Large intestine (tissue), 3 donors: ENCODE data around the gene CPT1B. TPM values are rescaled to one million over a fixed set of nuclear protein-coding genes. Genes with fewer than 3 reads are reported as not detected.
"Not testable (repeated sequence)": the region's sequence is repeated elsewhere in the genome, so short reads cannot be mapped to it uniquely, and the experiment has no call there.

Source experiments
- DNase-seq, 2 donors: peaks; one replicate each; pipeline versions ENCODE4 v3.0.0 to v3.0.0-alpha.2; 2013
- H3K27ac ChIP-seq: one replicate; pipeline ENCODE4 v1.5.1; 2013; ENCODE audit warnings: low read length
- H3K27me3 ChIP-seq: 2 replicates; pipeline ENCODE4 v1.6.1; 2013; ENCODE audit warnings: low read length; ENCODE audit not compliant: control insufficient read depth, insufficient read depth
- H3K36me3 ChIP-seq: 2 replicates; pipeline ENCODE4 v1.6.1; 2013; ENCODE audit warnings: low read length; ENCODE audit not compliant: control insufficient read depth, insufficient read depth
- H3K4me1 ChIP-seq: one replicate; pipeline ENCODE4 v1.6.1; 2013; ENCODE audit warnings: low read length; ENCODE audit not compliant: control insufficient read depth, insufficient read depth
- H3K4me3 ChIP-seq: one replicate; pipeline ENCODE4 v1.5.1; 2013; ENCODE audit warnings: low read length
- H3K9me3 ChIP-seq: one replicate; pipeline ENCODE4 v1.6.1; 2013; ENCODE audit warnings: mild to moderate bottlenecking, low read depth, low read length, moderate library complexity; ENCODE audit not compliant: control insufficient read depth
- WGBS: methylation state at CpG from one replicate; pipeline ENCODE4 v1.1.5; 2013; ENCODE audit warnings: low lambda C conversion rate; ENCODE audit not compliant: insufficient coverage; 5-methylcytosine and 5-hydroxymethylcytosine counted together
- polyA plus RNA-seq: library from polyadenylated mRNA; unstranded; fragments of 120-200 nt; gene quantifications from one replicate; pipeline ENCODE4 v1.2.1, GENCODE V29; 2013

CPT1B gene
- polyA plus RNA-seq, 1 donor: 19.8 TPM

DNA sequence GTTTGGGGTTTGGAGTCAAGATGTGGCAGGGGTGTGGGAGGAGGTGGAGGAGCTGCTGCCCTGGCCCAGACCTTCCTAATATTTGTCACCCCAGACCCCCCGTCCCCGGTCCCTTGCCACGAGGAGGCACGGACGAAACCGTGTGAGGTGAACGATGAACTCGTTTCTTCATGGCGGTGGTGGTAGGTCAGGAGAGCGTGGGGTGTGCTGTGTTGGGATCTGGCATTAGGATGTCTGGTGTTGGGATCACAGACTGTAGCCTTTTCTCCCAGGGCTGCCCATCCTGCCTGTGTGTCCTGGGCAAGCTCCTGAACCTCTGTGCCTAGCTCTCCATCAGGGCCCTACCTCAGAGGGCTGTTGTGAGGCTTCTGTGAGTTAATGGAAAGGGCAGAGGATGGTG is 30.8 kb upstream of the CPT1B start:
- Histone ChIP-seq H3K9me3 (no peaks in the 10 kb centered on the region), H3K27me3 (peaks cover 49% of the 10 kb centered on the region), H3K4me3 (no peak overlapping the region), H3K27ac (no peak overlapping the region), H3K36me3 (no peaks in the 10 kb centered on the region), H3K4me1 (peaks cover 5% of the 10 kb centered on the region)
- no CpG with 5 or more reads among the region's 10 CpGs for WGBS
- DNase-seq: no peak

GRCh38 chr22:50608058-50608840 is 30.0 kb upstream of the CPT1B start:
- not testable (repeated sequence) for H3K4me1 ChIP-seq, H3K9me3 ChIP-seq, H3K27ac ChIP-seq, DNase-seq, H3K36me3 ChIP-seq, H3K4me3 ChIP-seq
- peaks cover 57% of the 10 kb centered on the region for H3K27me3 ChIP-seq
- WGBS: no CpG with 5 or more reads among the region's 39 CpGs

DNA sequence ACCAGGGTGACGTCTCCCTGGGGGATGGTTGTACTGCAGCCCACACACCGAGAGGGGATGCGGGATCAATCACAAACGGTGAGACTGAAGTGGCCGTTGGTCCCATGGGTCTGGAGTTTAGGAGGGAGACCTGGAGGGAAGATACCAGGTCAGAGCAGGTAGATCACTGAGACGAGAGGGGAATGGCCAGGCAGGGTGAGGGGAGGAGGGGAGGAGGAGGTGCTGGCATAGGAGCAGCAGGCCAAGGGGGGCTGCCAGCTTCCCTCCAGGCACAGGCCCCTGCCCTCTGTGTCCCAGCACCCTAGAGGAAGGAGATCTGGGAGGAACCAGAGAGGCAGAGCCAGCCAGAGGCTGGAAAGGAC is 29.4 kb upstream of the CPT1B start:
- peaks cover 63% of the 10 kb centered on the region for H3K27me3 ChIP-seq
- H3K4me3 ChIP-seq: no peak overlapping the region
- no CpG with 5 or more reads among the region's 6 CpGs for WGBS

GRCh38 chr22:50606946-50607658 is 28.9 kb upstream of the CPT1B start:
- no peak for DNase-seq
- no CpG with 5 or more reads among the region's 18 CpGs for WGBS
- H3K4me3 ChIP-seq: no peak overlapping the region
- no peaks in the 10 kb centered on the region for H3K36me3 ChIP-seq
- peaks cover 68% of the 10 kb centered on the region for H3K27me3 ChIP-seq
- no peaks in the 10 kb centered on the region for H3K9me3 ChIP-seq
- peaks cover under 1% of the 10 kb centered on the region for H3K4me1 ChIP-seq
- H3K27ac ChIP-seq: no peak overlapping the region

More for the DNA sequence above, 29.4 kb upstream of the CPT1B start:
- no peak for DNase-seq
- Histone ChIP-seq H3K4me1 (peaks cover 5% of the 10 kb centered on the region), H3K9me3 (no peaks in the 10 kb centered on the region), H3K27ac (no peak overlapping the region), H3K36me3 (no peaks in the 10 kb centered on the region)

DNA sequence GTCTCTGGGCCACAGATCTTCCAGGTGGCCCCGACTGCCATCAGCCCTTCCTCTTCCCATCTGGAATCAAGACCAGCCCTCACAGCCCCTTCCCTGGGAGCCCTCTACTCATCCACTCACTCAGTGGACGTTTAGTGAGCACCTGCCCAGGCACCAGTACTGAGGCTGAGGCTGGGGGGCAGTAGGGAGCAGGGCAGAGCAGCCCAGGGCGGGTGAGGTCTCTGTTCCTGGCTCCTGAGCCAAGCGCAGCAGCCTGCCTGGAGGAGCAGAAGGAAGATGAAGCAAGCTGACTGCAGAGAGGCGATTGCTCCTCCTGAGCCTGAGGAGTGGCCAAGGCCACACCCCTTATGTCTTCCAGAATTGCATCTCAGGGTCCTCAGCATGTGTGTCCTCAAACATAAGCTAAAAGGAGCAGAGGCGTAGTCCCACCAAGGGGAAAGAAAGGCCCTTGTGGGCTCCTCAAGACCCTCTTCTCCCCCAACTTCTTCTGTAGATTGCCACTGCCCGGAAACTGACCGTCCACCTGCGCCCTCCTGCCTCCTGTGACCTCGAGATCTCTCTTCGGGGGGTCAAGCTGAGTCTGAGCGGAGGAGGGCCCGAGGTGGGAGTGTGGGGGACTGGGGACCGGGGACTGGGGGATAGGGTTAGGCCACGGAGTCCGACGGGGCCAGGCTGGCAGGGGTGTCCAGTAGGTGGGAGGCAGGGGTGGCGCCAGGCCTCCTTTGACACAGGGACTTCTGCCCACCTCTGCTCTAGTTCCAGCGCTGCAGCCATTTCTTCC is 28.1 kb upstream of the CPT1B start:
- no peaks in the 10 kb centered on the region for H3K4me1 ChIP-seq

GRCh38 chr22:50605613-50606074 is 27.4 kb upstream of the CPT1B start:
- H3K9me3 ChIP-seq: no peaks in the 10 kb centered on the region
- no peak for DNase-seq
- H3K27ac ChIP-seq: no peak overlapping the region
- no peaks in the 10 kb centered on the region for H3K4me1 ChIP-seq
- H3K36me3 ChIP-seq: no peaks in the 10 kb centered on the region
- no CpG with 5 or more reads among the region's 20 CpGs for WGBS
- H3K27me3 ChIP-seq: peaks cover 75% of the 10 kb centered on the region
- H3K4me3 ChIP-seq: no peak overlapping the region

More for the DNA sequence above, 28.1 kb upstream of the CPT1B start:
- Histone ChIP-seq H3K4me3 (no peak overlapping the region), H3K27ac (no peak overlapping the region), H3K9me3 (no peaks in the 10 kb centered on the region), H3K27me3 (peaks cover 73% of the 10 kb centered on the region), H3K36me3 (no peaks in the 10 kb centered on the region)
- no CpG with 5 or more reads among the region's 19 CpGs for WGBS
- no peak for DNase-seq

DNA sequence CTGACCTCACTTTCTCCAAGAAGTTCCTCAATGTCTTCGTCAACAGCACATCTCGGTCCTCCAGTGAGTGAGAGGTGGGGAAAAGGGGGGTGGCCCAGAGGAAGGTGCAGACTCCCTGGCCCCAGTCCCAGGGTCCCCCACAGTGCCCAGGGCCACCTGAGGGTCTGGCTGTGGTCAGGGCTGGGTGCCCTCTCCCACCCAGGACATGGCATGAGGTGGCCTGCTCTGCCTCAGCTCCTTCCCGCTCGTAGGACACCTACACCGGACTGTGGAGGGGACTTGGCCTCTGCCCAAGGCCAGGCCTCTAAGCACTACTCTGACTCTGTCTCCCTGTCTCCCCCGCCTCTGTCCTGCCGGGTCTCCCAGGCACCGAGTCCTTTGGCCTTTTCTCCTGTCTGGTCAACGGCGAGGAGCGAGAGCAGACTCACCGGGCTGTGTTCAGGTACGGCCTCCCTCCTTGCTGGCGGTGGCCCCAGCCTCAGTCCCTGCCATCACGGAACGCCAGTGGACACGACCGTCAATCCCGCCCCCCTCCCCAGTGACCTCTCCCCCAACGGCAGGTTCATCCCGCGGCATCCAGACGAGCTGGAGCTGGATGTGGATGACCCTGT is 26.9 kb upstream of the CPT1B start:
- H3K27me3 ChIP-seq: peaks cover 69% of the 10 kb centered on the region
- H3K9me3 ChIP-seq: no peaks in the 10 kb centered on the region
- no CpG with 5 or more reads among the region's 23 CpGs for WGBS
- H3K4me1 ChIP-seq: no peaks in the 10 kb centered on the region
- no peak overlapping the region for H3K27ac ChIP-seq
- no peak for DNase-seq
- no peaks in the 10 kb centered on the region for H3K36me3 ChIP-seq
- H3K4me3 ChIP-seq: no peak overlapping the region

- WGBS: no CpG with 5 or more reads among the region's 103 CpGs
- Histone ChIP-seq H3K27ac (no peak overlapping the region), H3K27me3 (peaks cover 70% of the 10 kb centered on the region), H3K9me3 (peaks cover 5% of the 10 kb centered on the region), H3K4me3 (no peak overlapping the region), H3K36me3 (no peaks in the 10 kb centered on the region), H3K4me1 (no peaks in the 10 kb centered on the region)
- no peak for DNase-seq
These were observed 26.2 kb upstream of the CPT1B start for GRCh38 chr22:50604256-50605001.

- Histone ChIP-seq H3K4me3 (no peak overlapping the region), H3K36me3 (no peaks in the 10 kb centered on the region), H3K9me3 (peaks cover 5% of the 10 kb centered on the region), H3K4me1 (no peaks in the 10 kb centered on the region), H3K27me3 (peaks cover 72% of the 10 kb centered on the region), H3K27ac (no peak overlapping the region)
- no CpG with 5 or more reads among the region's 70 CpGs for WGBS
- no peak for DNase-seq
These were observed 25.5 kb upstream of the CPT1B start for GRCh38 chr22:50603511-50604255.
